Thyroid gland (tissue), 4 donors: Measurements from ENCODE around the gene PCTP. TPM values are rescaled to one million over a fixed set of nuclear protein-coding genes. Genes with fewer than 3 reads are reported as not detected.

ENCODE experiments used
- DNase-seq, 2 donors: peaks; one replicate each; pipeline ENCODE4 v3.0.0-alpha.2; 2019
- H3K27ac ChIP-seq, 3 donors: fragments of 200-600 bp; sonication (generic); 1 replicate in 2 of 3; 2 replicates in 1 of 3; pipeline ENCODE4 v1.5.1; 2016 to 2019; ENCODE audit warnings: mild to moderate bottlenecking in 1 of 3, moderate library complexity in 1 of 3
- H3K27me3 ChIP-seq: fragments of 200-600 bp; sonication (generic); one replicate; pipeline ENCODE4 v1.5.1; 2019
- H3K36me3 ChIP-seq, 2 donors: fragments of 200-600 bp; sonication (generic); one replicate each; pipeline ENCODE4 v1.5.1; 2016 to 2019
- H3K4me1 ChIP-seq, 2 donors: fragments of 200-600 bp; sonication (generic); one replicate each; pipeline ENCODE4 v1.5.1; 2017 to 2019
- H3K4me3 ChIP-seq, 3 donors: fragments of 200-600 bp; sonication (generic); replicated peaks in 1 of 3; 1 replicate in 2 of 3; 2 replicates in 1 of 3; pipeline ENCODE4 v1.5.1; 2016; ENCODE audit warnings: mild to moderate bottlenecking in 1 of 3
- H3K9me3 ChIP-seq: fragments of 200-600 bp; sonication (generic); one replicate; pipeline ENCODE4 v1.5.1; 2017
- CTCF ChIP-seq, 6 experiments: fragments of 200-600 bp in 3 of 6; fragments of 450-650 bp in 3 of 6; sonication (generic) in 3 of 6; IDR thresholded peaks; one replicate each; pipeline ENCODE4 v1.5.1; 2016 to 2019; ENCODE audit warnings: antibody characterized with exemption in 6 of 6, mild to moderate bottlenecking in 2 of 6, inconsistent platforms in 1 of 6, moderate library complexity in 1 of 6
- POLR2A ChIP-seq, 2 donors: fragments of 450-650 bp; IDR thresholded peaks; one replicate each; pipeline ENCODE4 v1.6.1; 2017; ENCODE audit warnings: antibody characterized with exemption in 2 of 2, mild to moderate bottlenecking in 2 of 2, moderate library complexity in 1 of 2
- WGBS, 2 donors: methylation state at CpG; one replicate each; pipeline ENCODE4 v1.1.5; 2017; 5-methylcytosine and 5-hydroxymethylcytosine counted together
- intact Hi-C: fragments of 100-400 bp; cut with DNase I; formaldehyde crosslinking; loops from one replicate; pipeline ENCODE4 v1.15.1; 2023
- total RNA-seq, 4 donors: library from RNA; depleted of rRNA; stranded (reverse); fragments of >200 nt; gene quantifications; one replicate each; pipeline ENCODE4 v1.2.3, GENCODE V29; 2016

The PCTP gene
- total RNA-seq, 4 donors from 2014 or later: 13.7 to 17.2 (median 14.8) TPM

- intact Hi-C loops: no loop called here
- Histone ChIP-seq H3K9me3 (no peaks in the 10 kb centered on the region), H3K36me3 (no peaks in the 10 kb centered on the region), H3K27ac (no peak overlapping the region), H3K4me3 (no peak overlapping the region), H3K27me3 (no peaks in the 10 kb centered on the region), H3K4me1 (peaks cover 18% of the 10 kb centered on the region in 2 donors)
- TF ChIP-seq CTCF (IDR thresholded peaks at IDR 0.05) (no peak), POLR2A (IDR thresholded peaks at IDR 0.05) (no peak)
- peak; percentile 17 to 18 for DNase-seq
These were observed 7.3 kb downstream of the PCTP start for GRCh38 chr17:55758171-55758570.

GRCh38 chr17:55760643-55761355 lies 9.9 kb downstream of the PCTP start:
- Histone ChIP-seq H3K36me3 (no peaks in the 10 kb centered on the region), H3K27ac (no peak overlapping the region), H3K4me3 (no peak overlapping the region), H3K27me3 (no peaks in the 10 kb centered on the region), H3K4me1 (peaks cover 18% of the 10 kb centered on the region in 2 donors), H3K9me3 (no peaks in the 10 kb centered on the region)
- peak in 1 of 2 donors; percentile 9 for DNase-seq
- 47 to 55% methylated on average over 3 of the region's 3 CpGs for WGBS, 2 donors
- intact Hi-C loops: no loop called here
- TF ChIP-seq CTCF (IDR thresholded peaks at IDR 0.05): no peak
- TF ChIP-seq POLR2A (IDR thresholded peaks at IDR 0.05): no peak

GRCh38 chr17:55762086-55762858 lies 11.4 kb downstream of the PCTP start:
- intact Hi-C loops: no loop called here
- H3K27ac ChIP-seq: no peak overlapping the region
- 89 to 95% methylated on average over 6 of the region's 6 CpGs for WGBS, 2 donors
- no peaks in the 10 kb centered on the region for H3K9me3 ChIP-seq
- no peak for DNase-seq
- TF ChIP-seq POLR2A (IDR thresholded peaks at IDR 0.05): no peak
- TF ChIP-seq CTCF (IDR thresholded peaks at IDR 0.05): no peak
- H3K4me3 ChIP-seq: no peak overlapping the region
- no peaks in the 10 kb centered on the region for H3K27me3 ChIP-seq
- no peaks in the 10 kb centered on the region for H3K36me3 ChIP-seq
- peaks cover 18% of the 10 kb centered on the region in 2 donors for H3K4me1 ChIP-seq

- H3K36me3 ChIP-seq: no peaks in the 10 kb centered on the region
- no peak overlapping the region for H3K4me3 ChIP-seq
- peak overlapping the region in 1 of 3 donors; percentile 9 for H3K27ac ChIP-seq
- peaks cover 7% of the 10 kb centered on the region in 2 donors for H3K4me1 ChIP-seq
- DNase-seq: no peak
- intact Hi-C loops: no loop called here
- TF ChIP-seq POLR2A (IDR thresholded peaks at IDR 0.05) (no peak), CTCF (IDR thresholded peaks at IDR 0.05) (no peak)
- no peaks in the 10 kb centered on the region for H3K27me3 ChIP-seq
- WGBS, 2 donors: 71 to 76% methylated on average over 6 of the region's 6 CpGs
- H3K9me3 ChIP-seq: no peaks in the 10 kb centered on the region
These were observed 13.0 kb downstream of the PCTP start for GRCh38 chr17:55763856-55764255.

- Histone ChIP-seq H3K36me3 (no peaks in the 10 kb centered on the region), H3K4me1 (peaks cover 7 to 14% of the 10 kb centered on the region in 2 donors), H3K27ac (peak overlapping the region in 1 of 3 donors; percentile 9), H3K4me3 (no peak overlapping the region), H3K27me3 (no peaks in the 10 kb centered on the region), H3K9me3 (no peaks in the 10 kb centered on the region)
- TF ChIP-seq CTCF (IDR thresholded peaks at IDR 0.05): no peak
- TF ChIP-seq POLR2A (IDR thresholded peaks at IDR 0.05): no peak
- intact Hi-C loops: no loop called here
- no peak for DNase-seq
- 81 to 84% methylated on average over 4 of the region's 4 CpGs for WGBS, 2 donors
These were observed 13.8 kb downstream of the PCTP start for GRCh38 chr17:55764610-55765009.
